ENCODE results near the gene FRAT1. TPM values are rescaled to one million over a fixed set of nuclear protein-coding genes. Genes with fewer than 3 reads are reported as not detected.
A peak's percentile ranks its signal among the peaks of the same experiment; 100 is the strongest.

FRAT1 gene
- total RNA-seq, 6 experiments from 2014 or later = 0.82 to 1.3 (median 1.1) TPM

GRCh38 chr10:97312897-97313296, 6.2 kb upstream of the FRAT1 start:
- H3K27ac Mint-ChIP-seq = no peak overlapping the region
- DNase-seq = no peak
- no peak for TF ChIP-seq CTCF (IDR thresholded peaks at IDR 0.05)
- H3K4me3 Mint-ChIP-seq = no peak overlapping the region
- H3K9me3 Mint-ChIP-seq = no peaks in the 10 kb centered on the region
- H3K36me3 Mint-ChIP-seq (ENCODE audit: low read depth) = no peaks in the 10 kb centered on the region
- H3K4me1 Mint-ChIP-seq (ENCODE audit: low read depth) = peaks cover 8% of the 10 kb centered on the region
- H3K27me3 Mint-ChIP-seq (ENCODE audit: insufficient read depth) = peaks cover 8% of the 10 kb centered on the region

GRCh38 chr10:97314671-97315070, 4.4 kb upstream of the FRAT1 start:
- no peak overlapping the region for H3K4me3 Mint-ChIP-seq
- TF ChIP-seq CTCF (IDR thresholded peaks at IDR 0.05) = no peak
- H3K36me3 Mint-ChIP-seq (ENCODE audit: low read depth) = no peaks in the 10 kb centered on the region
- no peaks in the 10 kb centered on the region for H3K9me3 Mint-ChIP-seq
- peaks cover 8% of the 10 kb centered on the region for H3K27me3 Mint-ChIP-seq (ENCODE audit: insufficient read depth)
- H3K4me1 Mint-ChIP-seq (ENCODE audit: low read depth) = peaks cover 15% of the 10 kb centered on the region
- DNase-seq = no peak
- H3K27ac Mint-ChIP-seq = no peak overlapping the region

GRCh38 chr10:97319671-97320479, 804 bp downstream of the FRAT1 start:
- Mint-ChIP-seq H3K4me1 (ENCODE audit: low read depth) (peaks cover 14% of the 10 kb centered on the region), H3K27ac (no peak overlapping the region), H3K9me3 (no peaks in the 10 kb centered on the region), H3K4me3 (peak overlapping the region; percentile 76), H3K36me3 (ENCODE audit: low read depth) (no peaks in the 10 kb centered on the region), H3K27me3 (ENCODE audit: insufficient read depth) (peaks cover 10% of the 10 kb centered on the region)
- DNase-seq = no peak
- peak; percentile 21 for TF ChIP-seq CTCF (IDR thresholded peaks at IDR 0.05)

- TF ChIP-seq CTCF (IDR thresholded peaks at IDR 0.05) = no peak
- H3K27ac Mint-ChIP-seq = no peak overlapping the region
- no peaks in the 10 kb centered on the region for H3K36me3 Mint-ChIP-seq (ENCODE audit: low read depth)
- H3K27me3 Mint-ChIP-seq (ENCODE audit: insufficient read depth) = peaks cover 6% of the 10 kb centered on the region
- H3K4me1 Mint-ChIP-seq (ENCODE audit: low read depth) = peaks cover 12% of the 10 kb centered on the region
- peak overlapping the region; percentile 76 for H3K4me3 Mint-ChIP-seq
- DNase-seq = no peak
- H3K9me3 Mint-ChIP-seq = no peaks in the 10 kb centered on the region
Observed at GRCh38 chr10:97320480-97321031, 1.5 kb downstream of the FRAT1 start.

GRCh38 chr10:97321032-97321803, 2.1 kb downstream of the FRAT1 start:
- Mint-ChIP-seq H3K4me3 (peak overlapping the region; percentile 76; the same call in 1 of the 2 replicates), H3K4me1 (ENCODE audit: low read depth) (peaks cover 12% of the 10 kb centered on the region), H3K36me3 (ENCODE audit: low read depth) (no peaks in the 10 kb centered on the region), H3K27ac (no peak overlapping the region), H3K9me3 (no peaks in the 10 kb centered on the region), H3K27me3 (ENCODE audit: insufficient read depth) (peaks cover 6% of the 10 kb centered on the region)
- no peak for TF ChIP-seq CTCF (IDR thresholded peaks at IDR 0.05)
- DNase-seq = no peak
